Activated naive CD8-positive, alpha-beta T cell (primary cell): ENCODE measurements around the gene CCDC178.

Experiments used
- H3K27ac Mint-ChIP-seq: one replicate; pipeline ENCODE4 v1.8.0; 2021; ENCODE audit warnings: mixed read lengths
- H3K27me3 Mint-ChIP-seq: one replicate; pipeline ENCODE4 v1.8.0; 2021; ENCODE audit warnings: mixed read lengths
- H3K36me3 Mint-ChIP-seq: one replicate; pipeline ENCODE4 v1.8.0; 2021; ENCODE audit warnings: mixed read lengths
- H3K4me1 Mint-ChIP-seq: one replicate; pipeline ENCODE4 v1.8.0; 2021; ENCODE audit warnings: low read depth, mixed read lengths
- H3K4me3 Mint-ChIP-seq: one replicate; pipeline ENCODE4 v1.8.0; 2021; ENCODE audit warnings: mild to moderate bottlenecking, mixed read lengths
- H3K9me3 Mint-ChIP-seq: one replicate; pipeline ENCODE4 v1.8.0; 2021; ENCODE audit warnings: low read depth, mixed read lengths

Gene CCDC178, protein sequence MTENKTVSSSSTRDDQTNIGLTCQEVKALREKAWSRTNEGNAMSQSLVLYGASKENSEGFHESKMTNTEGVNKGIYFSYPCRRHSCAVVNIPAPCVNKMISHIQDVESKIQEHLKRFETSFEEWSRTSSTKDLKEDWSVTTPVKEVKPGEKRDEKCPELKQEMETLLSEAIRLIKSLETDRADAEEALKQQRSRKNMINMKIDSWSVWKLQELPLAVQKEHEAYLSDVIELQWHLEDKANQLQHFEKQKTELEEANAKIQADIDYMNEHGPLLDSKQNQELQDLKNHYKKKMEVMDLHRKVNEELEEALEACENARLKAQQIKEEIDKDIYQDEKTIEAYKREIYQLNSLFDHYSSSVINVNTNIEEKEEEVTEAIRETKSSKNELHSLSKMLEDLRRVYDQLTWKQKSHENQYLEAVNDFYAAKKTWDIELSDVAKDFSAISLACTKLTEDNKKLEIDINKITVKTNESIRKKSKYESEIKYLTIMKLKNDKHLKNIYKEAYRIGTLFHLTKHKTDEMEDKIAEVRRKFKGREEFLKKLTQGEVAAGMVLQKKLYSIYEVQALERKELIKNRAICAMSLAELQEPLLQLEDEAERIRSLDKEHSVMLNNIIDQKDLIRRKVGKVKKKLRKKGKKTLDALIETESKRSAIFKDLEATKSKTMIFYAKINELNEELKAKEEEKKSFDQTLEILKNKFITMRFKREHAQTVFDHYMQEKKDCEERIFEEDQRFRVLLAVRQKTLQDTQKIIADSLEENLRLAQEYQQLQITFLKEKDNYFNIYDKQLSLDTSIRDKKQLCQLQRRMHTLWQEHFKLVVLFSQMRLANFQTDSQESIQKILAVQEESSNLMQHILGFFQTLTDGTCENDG

DNA sequence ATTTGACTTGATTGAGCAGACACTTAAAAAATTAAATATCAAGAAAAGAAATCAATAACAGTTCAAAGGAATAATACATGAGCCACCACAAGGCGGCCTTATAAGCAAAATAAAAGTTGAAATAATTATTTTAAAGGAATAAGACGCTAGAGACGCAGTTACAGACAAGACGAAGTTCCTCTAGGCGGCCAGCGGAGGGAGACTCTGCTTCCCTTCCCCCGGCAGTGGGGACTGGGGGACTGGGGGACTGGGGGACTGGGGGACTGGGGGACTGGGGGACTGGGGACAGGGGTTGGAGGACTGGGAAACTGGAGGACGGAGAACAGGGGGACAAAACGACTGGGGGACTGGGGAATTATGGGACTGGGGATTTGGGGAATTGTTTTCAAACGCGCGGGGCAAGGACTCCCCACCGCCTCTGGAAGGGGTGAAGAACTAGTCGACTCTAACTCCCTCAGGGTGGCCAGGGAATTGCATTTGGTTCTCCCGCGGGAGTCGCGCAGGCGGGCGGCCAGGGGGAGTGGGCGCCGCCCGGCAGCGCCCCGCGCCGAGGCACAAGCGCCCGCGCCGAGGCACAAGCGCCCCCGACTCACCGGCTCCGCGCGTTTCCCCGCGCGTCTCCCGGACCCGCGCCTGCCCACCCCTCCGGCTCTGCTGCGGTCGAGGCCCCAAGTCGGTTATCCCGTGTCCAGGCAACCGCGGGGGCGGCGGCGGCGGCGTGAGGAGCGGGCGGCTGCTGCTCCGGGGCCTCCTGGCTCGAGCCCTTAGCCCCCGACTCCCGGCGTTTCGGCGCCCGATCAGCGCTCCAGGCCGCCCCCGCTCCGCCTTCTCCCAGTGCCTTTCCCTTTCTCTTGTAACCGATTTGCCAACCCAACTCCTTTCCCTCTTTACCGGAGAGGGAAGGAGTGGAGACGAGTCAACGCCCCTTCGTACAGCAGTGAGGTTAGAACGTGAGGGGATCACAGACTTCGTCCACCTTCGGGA is at the start of gene CCDC178:
CCDC178 (minus strand) TSS at position 662 of the 984 bp plus-strand sequence. CDS start 28,633 bp downstream, outside the sequence.
- no peak within 1 kb of the TSS for H3K27ac Mint-ChIP-seq
- no peaks in the 10 kb centered on the region for H3K36me3 Mint-ChIP-seq
- H3K4me1 Mint-ChIP-seq = no peaks in the 10 kb centered on the region
- H3K27me3 Mint-ChIP-seq = peaks cover 16% of the 10 kb centered on the region
- no peaks in the 10 kb centered on the region for H3K9me3 Mint-ChIP-seq
- no peak within 1 kb of the TSS for H3K4me3 Mint-ChIP-seq

DNA sequence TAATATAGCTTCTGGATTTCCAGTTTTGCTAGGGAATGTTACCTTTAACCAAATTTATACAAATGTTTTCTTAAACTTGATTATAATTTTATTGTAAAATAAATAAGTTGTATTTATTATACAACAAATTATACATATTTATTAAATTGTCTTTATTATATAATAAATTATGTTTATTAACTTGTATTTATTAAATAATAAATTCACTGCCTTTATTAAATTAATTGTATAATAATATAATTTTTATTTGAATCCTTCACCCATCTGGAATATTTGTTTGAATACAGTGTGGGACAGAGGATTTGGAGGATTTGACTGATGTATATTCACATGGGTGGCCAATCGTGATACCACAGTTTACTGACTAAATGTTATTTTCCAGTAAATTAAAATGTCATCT is 43.4 kb upstream of the CCDC178 start:
- Mint-ChIP-seq H3K9me3 (peaks cover 3% of the 10 kb centered on the region), H3K36me3 (no peaks in the 10 kb centered on the region), H3K4me3 (no peak overlapping the region), H3K4me1 (no peaks in the 10 kb centered on the region), H3K27ac (no peak overlapping the region), H3K27me3 (no peaks in the 10 kb centered on the region)

DNA sequence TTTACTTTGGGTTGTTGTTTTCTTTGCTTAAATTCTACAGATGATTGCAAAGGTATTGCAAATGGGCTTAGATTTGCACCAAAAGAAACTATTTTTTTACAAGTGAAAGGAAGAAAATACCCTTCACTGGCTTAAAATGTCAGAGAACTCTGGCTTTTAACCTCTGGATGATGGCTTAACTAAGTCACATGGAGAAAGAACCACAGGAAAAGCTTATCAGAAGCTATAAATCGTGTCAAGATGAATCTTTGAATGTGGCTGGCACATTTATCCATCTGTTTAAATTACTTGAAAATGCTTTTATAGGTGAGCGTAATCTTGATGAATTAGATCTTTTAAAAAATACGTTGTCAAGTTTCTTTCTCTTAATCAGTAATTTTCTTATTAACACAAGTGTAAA is 32.0 kb upstream of the CCDC178 start:
- no peaks in the 10 kb centered on the region for H3K27me3 Mint-ChIP-seq
- no peak overlapping the region for H3K27ac Mint-ChIP-seq
- H3K4me1 Mint-ChIP-seq = no peaks in the 10 kb centered on the region
- H3K36me3 Mint-ChIP-seq = no peaks in the 10 kb centered on the region
- no peak overlapping the region for H3K4me3 Mint-ChIP-seq
- H3K9me3 Mint-ChIP-seq = peaks cover 4% of the 10 kb centered on the region

DNA sequence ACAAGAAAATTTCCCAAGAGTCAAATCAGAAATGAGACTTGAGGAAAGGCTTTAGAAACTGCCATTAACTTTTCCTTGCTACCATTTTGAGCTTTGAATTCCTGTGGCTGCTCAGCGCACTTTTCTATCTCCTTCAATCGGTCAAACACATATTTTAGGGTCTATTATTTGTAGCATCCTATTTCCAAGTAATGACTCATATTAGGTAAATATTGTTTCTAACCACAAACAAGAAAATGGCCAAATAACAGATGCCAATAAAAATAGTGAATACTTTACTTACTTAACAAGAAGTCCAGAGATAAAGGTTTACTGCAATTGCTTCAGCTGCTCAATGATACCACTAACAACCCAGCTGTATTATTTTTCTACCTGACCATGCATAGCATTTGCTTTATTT is 29.7 kb upstream of the CCDC178 start:
- Mint-ChIP-seq H3K4me1 (no peaks in the 10 kb centered on the region), H3K36me3 (no peaks in the 10 kb centered on the region), H3K4me3 (no peak overlapping the region), H3K27ac (no peak overlapping the region), H3K9me3 (peaks cover 6% of the 10 kb centered on the region), H3K27me3 (no peaks in the 10 kb centered on the region)

DNA sequence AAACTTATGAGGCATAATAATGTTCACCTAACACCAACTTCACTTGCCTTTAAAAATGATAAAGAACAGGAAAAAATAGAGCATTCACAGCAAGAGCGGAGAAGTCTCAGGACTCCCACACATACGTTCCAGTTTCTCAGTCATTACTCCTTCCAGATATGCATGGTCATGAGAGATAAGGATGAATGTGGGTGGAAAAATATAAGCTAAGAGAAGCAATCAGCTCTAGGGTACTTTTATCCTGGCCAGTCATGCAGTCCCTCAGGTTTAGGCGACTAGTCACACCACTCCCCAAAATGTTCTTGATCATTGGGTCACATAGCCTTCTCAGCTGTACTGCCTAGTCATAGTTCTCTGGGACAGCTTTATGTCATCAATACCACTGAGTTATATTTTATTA is 29.2 kb upstream of the CCDC178 start:
- no peaks in the 10 kb centered on the region for H3K36me3 Mint-ChIP-seq
- H3K4me1 Mint-ChIP-seq = no peaks in the 10 kb centered on the region
- peaks cover 11% of the 10 kb centered on the region for H3K9me3 Mint-ChIP-seq
- H3K27ac Mint-ChIP-seq = no peak overlapping the region
- H3K27me3 Mint-ChIP-seq = no peaks in the 10 kb centered on the region
- H3K4me3 Mint-ChIP-seq = no peak overlapping the region

DNA sequence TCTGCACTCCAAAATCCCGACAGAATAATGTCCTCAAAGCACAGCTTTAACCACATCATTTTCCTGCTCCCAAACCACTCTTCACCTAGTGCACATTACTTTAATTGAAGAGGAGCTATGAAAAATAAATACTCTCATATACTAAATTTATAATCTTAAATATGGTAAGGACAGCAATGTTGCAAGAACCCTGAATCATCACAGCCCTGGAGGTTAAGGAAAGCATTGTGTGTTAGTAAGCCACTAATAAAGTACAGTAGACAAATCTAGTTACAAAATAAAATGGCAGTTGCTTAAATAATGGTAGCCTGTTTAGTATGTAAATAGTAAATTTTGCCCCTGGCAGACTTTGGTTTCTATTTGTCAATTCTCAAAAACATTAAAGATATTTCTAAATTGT is 27.0 kb upstream of the CCDC178 start:
- Mint-ChIP-seq H3K4me3 (no peak overlapping the region), H3K9me3 (peaks cover 17% of the 10 kb centered on the region), H3K4me1 (no peaks in the 10 kb centered on the region), H3K27ac (no peak overlapping the region), H3K36me3 (no peaks in the 10 kb centered on the region), H3K27me3 (no peaks in the 10 kb centered on the region)

DNA sequence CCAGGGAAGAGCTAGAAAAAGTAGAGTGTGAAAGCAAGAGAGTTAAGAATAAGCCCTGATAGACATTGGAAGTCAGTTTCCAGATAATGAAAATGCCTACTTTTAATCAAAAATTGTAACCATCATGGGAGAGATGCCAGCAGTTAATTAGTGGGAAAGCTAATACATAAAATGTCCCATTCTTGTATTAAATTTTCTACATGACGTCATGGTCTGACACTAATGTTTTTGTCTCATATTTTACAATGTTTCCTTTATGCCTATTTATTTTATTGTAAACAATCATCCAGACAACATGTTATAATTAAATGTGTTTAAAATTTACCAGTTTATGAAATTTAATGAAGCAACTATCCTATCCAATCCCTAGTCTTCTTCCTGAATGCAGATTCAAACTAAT is 26.3 kb upstream of the CCDC178 start:
- H3K36me3 Mint-ChIP-seq = no peaks in the 10 kb centered on the region
- H3K4me3 Mint-ChIP-seq = no peak overlapping the region

DNA sequence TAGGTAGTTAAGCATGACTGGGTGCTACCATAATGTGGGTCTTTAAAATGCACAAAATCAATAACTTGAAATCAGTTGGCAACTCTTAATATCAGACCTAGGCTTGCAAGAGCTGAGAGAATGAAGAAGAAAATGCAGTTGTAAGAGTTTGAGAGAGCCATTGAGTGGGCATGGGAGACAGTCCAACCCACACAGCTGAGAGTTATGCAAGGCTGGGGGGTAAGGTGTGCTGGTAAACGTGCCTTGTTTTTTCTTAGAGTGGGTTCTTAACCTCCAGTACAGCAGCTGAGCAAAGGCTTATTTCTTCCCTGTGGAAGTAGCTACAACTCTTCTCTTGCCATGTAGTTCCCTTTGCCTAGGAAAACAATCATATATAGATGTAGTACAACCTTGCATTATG is 20.2 kb upstream of the CCDC178 start:
- H3K9me3 Mint-ChIP-seq = peaks cover 22% of the 10 kb centered on the region
- H3K4me3 Mint-ChIP-seq = no peak overlapping the region
- no peaks in the 10 kb centered on the region for H3K27me3 Mint-ChIP-seq
- no peaks in the 10 kb centered on the region for H3K36me3 Mint-ChIP-seq
- H3K27ac Mint-ChIP-seq = no peak overlapping the region
- H3K4me1 Mint-ChIP-seq = no peaks in the 10 kb centered on the region

More for the DNA sequence above, 26.3 kb upstream of the CCDC178 start:
- no peaks in the 10 kb centered on the region for H3K27me3 Mint-ChIP-seq
- no peak overlapping the region for H3K27ac Mint-ChIP-seq
- H3K4me1 Mint-ChIP-seq = no peaks in the 10 kb centered on the region
- H3K9me3 Mint-ChIP-seq = peaks cover 17% of the 10 kb centered on the region

DNA sequence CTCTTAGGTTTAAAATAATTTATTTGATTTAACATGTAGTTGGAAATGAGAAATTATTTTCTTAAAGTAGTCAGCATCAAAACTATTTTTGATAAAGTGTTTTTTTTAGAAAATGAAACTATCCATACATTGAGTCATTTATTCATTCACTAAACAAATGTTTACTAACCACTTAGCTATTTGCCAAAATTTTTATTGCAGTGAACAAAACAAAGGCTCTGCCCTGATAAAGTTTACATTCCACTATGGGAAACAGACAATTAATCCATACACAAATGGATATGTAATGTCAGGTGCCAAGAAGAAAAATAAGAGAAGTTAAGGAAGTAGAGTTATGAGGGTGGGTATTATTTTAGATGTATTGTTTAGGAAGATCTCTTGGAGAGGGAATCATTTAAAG is 19.1 kb upstream of the CCDC178 start:
- Mint-ChIP-seq H3K27ac (no peak overlapping the region), H3K4me1 (no peaks in the 10 kb centered on the region), H3K9me3 (peaks cover 13% of the 10 kb centered on the region)

DNA sequence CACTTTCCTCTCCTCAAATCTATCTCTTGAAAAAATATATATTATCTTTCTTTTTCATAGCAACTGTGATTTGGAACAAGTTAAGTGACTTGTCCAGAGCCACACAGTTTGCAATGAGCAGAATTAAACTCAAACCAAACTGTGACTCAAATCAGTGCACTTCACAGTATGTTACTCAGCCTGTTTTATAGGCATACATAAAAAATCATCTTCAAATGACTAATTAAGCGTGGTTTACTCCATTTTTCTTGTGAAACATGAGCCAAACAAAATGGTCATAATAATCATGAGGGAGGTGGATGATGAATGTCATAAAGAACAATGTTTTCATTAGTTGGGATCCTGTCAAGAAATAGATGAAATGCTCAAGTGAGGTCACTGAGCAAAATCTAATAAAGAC is 6.1 kb upstream of the CCDC178 start:
- Mint-ChIP-seq H3K4me1 (no peaks in the 10 kb centered on the region), H3K4me3 (no peak overlapping the region), H3K27ac (no peak overlapping the region), H3K36me3 (no peaks in the 10 kb centered on the region), H3K9me3 (no peaks in the 10 kb centered on the region), H3K27me3 (no peaks in the 10 kb centered on the region)

More for the DNA sequence above, 19.1 kb upstream of the CCDC178 start:
- H3K36me3 Mint-ChIP-seq = no peaks in the 10 kb centered on the region
- no peak overlapping the region for H3K4me3 Mint-ChIP-seq
- no peaks in the 10 kb centered on the region for H3K27me3 Mint-ChIP-seq

DNA sequence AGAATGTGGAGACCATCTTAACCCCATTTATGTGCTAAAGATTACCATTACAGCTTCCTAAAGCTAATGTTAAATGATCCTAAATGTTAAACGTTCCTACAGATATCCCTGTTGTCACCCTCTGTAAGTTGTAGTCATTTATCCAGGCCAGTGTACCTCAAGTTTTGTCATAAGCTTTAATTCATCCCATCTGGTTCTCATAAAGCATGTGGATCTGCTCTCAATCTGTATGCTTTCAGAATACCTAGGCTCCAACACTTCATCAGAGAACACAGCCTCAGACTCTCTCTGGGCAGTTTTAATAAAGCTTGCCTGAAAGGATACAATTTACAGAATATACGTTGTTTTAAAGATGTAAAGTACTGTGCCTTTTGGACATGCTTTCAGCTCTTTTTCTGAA is 4.2 kb upstream of the CCDC178 start:
- Mint-ChIP-seq H3K4me1 (no peaks in the 10 kb centered on the region), H3K27ac (no peak overlapping the region), H3K36me3 (no peaks in the 10 kb centered on the region), H3K9me3 (no peaks in the 10 kb centered on the region), H3K4me3 (no peak overlapping the region), H3K27me3 (peaks cover 7% of the 10 kb centered on the region)

DNA sequence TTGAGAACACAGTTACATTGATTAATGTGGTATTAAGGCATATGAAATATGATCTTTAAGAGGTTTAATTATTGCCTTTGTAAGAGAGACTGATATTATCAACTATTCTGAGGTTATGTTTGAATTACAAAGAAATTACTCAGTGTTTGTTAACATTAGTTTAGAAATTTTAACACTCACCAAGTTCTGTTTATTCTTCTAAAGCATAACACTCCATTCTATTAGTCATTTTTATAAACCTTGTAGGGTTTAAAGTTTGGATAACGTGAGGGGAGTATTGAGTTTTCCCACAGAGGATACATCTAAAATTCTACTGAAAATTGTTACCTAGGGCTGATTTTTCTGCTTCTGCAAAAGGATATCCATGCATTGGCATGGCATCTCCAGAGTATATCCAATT is 7.7 kb downstream of the CCDC178 start:
- Mint-ChIP-seq H3K27ac (no peak overlapping the region), H3K4me1 (no peaks in the 10 kb centered on the region), H3K27me3 (no peaks in the 10 kb centered on the region), H3K36me3 (no peaks in the 10 kb centered on the region), H3K9me3 (no peaks in the 10 kb centered on the region), H3K4me3 (no peak overlapping the region)

DNA sequence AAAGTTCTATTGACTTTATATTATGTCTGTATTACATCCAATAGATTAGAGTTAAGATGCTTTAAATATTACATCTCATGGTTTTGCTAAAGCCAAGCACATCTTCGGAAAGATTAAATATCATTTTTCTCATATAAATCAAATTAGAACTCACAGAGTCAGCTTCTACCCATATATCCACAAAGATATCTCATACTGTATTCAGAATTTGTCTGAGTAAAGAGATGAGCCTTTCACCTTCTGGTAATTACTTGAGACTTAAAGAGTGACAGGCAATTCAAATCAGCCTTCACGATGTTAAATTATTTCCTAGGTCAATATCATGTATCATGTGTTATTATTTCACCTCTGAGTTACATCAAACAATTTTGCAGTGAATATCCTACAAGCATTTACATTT is 13.0 kb downstream of the CCDC178 start:
- no peaks in the 10 kb centered on the region for H3K36me3 Mint-ChIP-seq
- no peaks in the 10 kb centered on the region for H3K4me1 Mint-ChIP-seq
- H3K27me3 Mint-ChIP-seq = no peaks in the 10 kb centered on the region
- H3K9me3 Mint-ChIP-seq = peaks cover 4% of the 10 kb centered on the region
- no peak overlapping the region for H3K4me3 Mint-ChIP-seq
- H3K27ac Mint-ChIP-seq = no peak overlapping the region

DNA sequence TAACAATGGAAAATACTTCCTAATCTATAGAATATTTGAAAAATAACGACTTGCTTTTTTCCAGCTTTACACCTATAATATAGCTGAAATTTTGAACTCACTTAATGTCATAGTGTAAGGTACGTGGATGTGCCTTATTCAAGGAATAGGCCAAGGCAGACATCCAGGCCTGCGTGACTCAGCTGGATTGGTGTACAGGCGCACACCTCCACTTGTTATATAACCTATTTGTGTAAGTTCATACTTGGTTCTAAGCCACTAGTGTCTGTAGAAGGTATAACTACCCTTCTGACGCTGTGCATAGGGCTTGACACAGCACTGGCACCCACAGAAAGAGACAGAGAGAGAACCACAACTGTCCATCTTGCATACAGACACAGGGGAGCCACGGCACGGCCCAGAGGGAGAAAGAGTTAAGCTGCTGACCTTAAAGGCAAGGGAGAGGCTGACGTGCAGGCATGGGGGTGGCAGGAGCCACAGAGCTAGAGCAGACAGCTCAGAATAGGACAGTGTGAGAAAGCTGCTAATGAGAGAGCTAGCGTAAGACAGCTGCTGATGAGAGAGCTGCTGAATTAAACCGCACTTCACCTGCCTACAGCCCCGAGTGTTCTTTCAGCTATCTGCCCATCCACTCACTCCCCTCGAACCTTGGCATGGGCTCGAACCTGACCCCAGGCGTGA is 16.1 kb downstream of the CCDC178 start:
- Mint-ChIP-seq H3K4me3 (no peak overlapping the region), H3K4me1 (no peaks in the 10 kb centered on the region), H3K36me3 (no peaks in the 10 kb centered on the region), H3K27ac (no peak overlapping the region), H3K27me3 (no peaks in the 10 kb centered on the region), H3K9me3 (peaks cover 7% of the 10 kb centered on the region)
